Mammary epithelial cell (primary cell): Measurements from ENCODE around the gene AKAP13.

Experiments
- EZH2 ChIP-seq: IDR thresholded peaks from 2 replicates; pipeline ENCODE4 v1.6.1; 2012; ENCODE audit warnings: low read length, inconsistent platforms, borderline replicate concordance
- TF ChIP-seq, protein P1 (sequence below), 2 donors: IDR thresholded peaks in 1 of 2; conservative IDR thresholded peaks in 1 of 2; 2 replicates each; pipeline ENCODE4 v1.5.1; 2011 to 2012; ENCODE audit warnings: inconsistent platforms in 2 of 2, low read length in 2 of 2, mild to moderate bottlenecking in 2 of 2, control low read depth in 1 of 2, low read depth in 1 of 2; ENCODE audit not compliant: insufficient read depth in 1 of 2; ENCODE audit errors: extremely low read depth in 1 of 2

DNA sequence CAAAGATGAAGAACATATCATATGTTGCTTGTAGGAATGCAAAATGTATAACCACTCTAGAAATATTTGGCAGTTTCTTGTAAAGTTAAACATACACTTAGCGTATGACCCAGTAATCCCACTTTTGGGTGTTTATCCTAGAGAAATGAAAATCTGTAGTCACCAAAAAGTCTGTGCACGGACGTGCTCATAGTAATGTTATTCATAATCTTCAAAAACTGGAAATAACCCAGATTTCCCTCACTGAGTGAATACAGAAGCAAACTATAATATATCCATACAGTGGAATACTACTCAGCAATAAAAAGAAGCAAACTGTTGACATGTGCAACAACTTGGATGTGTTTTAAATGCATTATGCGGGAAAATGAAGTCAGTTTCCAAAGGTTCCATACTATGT, 155.9 kb downstream of the AKAP13 start:
- TF ChIP-seq, protein P1, sequence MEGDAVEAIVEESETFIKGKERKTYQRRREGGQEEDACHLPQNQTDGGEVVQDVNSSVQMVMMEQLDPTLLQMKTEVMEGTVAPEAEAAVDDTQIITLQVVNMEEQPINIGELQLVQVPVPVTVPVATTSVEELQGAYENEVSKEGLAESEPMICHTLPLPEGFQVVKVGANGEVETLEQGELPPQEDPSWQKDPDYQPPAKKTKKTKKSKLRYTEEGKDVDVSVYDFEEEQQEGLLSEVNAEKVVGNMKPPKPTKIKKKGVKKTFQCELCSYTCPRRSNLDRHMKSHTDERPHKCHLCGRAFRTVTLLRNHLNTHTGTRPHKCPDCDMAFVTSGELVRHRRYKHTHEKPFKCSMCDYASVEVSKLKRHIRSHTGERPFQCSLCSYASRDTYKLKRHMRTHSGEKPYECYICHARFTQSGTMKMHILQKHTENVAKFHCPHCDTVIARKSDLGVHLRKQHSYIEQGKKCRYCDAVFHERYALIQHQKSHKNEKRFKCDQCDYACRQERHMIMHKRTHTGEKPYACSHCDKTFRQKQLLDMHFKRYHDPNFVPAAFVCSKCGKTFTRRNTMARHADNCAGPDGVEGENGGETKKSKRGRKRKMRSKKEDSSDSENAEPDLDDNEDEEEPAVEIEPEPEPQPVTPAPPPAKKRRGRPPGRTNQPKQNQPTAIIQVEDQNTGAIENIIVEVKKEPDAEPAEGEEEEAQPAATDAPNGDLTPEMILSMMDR (conservative IDR thresholded peaks at IDR 0.05 in 1 of 2, IDR thresholded peaks at IDR 0.05 in 1 of 2; ENCODE audit: extremely low read depth in 1 of 2, insufficient read depth in 1 of 2, low read depth in 1 of 2, low read length in 2 of 2), result no peak
- TF ChIP-seq EZH2, result no peak
